Stimulated activated CD4-positive, alpha-beta T cell treated with anti-CD3 and anti-CD28 coated beads, Interleukin-1b, Interleukin-23, amount 100 ng/mL, for 1 hour (primary cell): ENCODE results near the gene IL15RA.
"Not testable (repeated sequence)": the region's sequence is repeated elsewhere in the genome, so short reads cannot be mapped to it uniquely, and the experiment has no call there.

Source experiments
- DNase-seq, 2 donors: peaks; one replicate each; pipeline ENCODE4 v3.0.0-alpha.2; 2020; ENCODE audit warnings: low read depth in 2 of 2

IL15RA gene

GRCh38 chr10:5927306-5927705 is 50.0 kb downstream of the IL15RA start:
- no peak for DNase-seq

DNA sequence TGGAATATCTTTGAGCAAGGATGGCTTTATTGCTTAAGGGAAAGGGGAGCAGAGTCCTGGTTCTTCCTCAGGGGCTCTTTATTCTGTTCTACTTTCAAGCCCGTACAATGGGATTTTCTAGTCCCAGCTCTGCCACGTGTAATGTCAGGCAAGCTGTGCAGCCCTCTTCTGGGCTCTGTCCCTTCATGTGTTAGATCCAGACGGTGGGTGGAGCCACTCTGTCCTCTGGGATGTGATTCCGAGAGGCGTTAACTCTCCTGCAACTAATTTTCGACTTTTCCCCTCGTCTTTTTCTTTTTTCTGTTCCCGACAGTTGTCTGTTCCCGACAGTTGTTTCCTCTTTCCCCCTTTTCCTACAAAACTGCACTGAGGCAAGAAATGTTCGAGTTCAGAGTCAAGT is 52.5 kb downstream of the IL15RA start:
- no peak for DNase-seq

GRCh38 chr10:5921746-5922145 is 55.6 kb downstream of the IL15RA start:
- DNase-seq = no peak

- DNase-seq = no peak
Measured at GRCh38 chr10:5919568-5919967, 57.8 kb downstream of the IL15RA start.

DNA sequence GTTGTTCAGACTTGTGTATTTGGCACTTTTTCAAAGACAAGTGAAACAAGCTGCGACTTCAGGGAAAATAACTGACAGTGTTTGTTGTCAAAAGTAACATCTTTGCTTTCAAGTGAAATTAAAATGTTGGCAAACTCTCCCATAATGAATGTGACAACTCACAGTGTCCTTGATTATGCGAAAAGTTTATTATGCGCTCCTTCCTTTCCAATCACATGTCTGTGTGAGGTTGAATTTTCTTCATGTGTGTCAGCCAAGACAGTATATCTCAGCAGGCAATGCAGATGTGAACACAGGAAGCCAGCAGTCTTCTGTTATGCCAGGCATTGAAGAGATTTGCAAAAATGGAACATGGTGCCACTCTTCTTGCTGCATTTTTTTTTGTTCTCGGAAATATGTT is 58.6 kb downstream of the IL15RA start:
- DNase-seq = no peak

- DNase-seq = no peak
Measured at GRCh38 chr10:5917305-5917704, 60.0 kb downstream of the IL15RA start.

GRCh38 chr10:5915451-5915850 is 61.9 kb downstream of the IL15RA start:
- DNase-seq = no peak

- no peak for DNase-seq
Measured at GRCh38 chr10:5913736-5914135, 63.6 kb downstream of the IL15RA start.

- DNase-seq = no peak
Measured at GRCh38 chr10:5911670-5912069, 65.7 kb downstream of the IL15RA start.

- no peak for DNase-seq
Measured at GRCh38 chr10:5910323-5911100, 66.8 kb downstream of the IL15RA start.

- not testable (repeated sequence) for DNase-seq
Measured at GRCh38 chr10:5908676-5909075, 68.7 kb downstream of the IL15RA start.

- no peak for DNase-seq
Measured at GRCh38 chr10:5906651-5907050, 70.7 kb downstream of the IL15RA start.

DNA sequence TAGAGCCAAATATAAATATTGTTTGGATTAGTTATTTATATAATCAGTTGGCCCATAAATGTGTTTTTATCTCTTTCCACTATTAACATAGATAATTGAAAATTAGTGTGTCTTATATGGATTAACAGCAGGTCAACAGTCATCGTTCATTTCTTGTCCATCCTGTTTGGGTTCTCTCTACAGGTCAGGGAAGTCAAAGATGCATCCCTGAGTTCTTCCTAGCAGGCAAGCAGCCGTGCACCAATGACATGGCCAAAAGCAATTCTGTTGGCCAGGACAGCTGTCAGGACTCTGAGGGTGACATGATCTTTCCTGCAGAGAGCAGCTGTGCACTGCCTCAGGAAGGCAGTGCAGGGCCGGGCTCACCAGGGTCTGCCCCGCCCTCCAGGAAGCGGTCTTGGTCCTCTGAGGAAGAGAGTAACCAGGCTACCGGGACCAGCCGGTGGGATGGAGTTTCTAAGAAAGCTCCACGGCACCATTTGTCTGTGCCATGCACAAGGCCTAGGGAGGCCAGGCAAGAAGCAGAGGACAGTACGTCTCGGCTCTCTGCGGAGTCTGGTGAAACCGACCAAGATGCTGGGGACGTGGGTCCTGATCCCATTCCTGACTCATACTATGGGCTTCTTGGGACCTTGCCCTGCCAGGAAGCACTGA is 71.4 kb downstream of the IL15RA start:
- no peak for DNase-seq

GRCh38 chr10:5904227-5904626 is 73.1 kb downstream of the IL15RA start:
- DNase-seq = no peak

GRCh38 chr10:5903563-5903962 is 73.8 kb downstream of the IL15RA start:
- DNase-seq = no peak

DNA sequence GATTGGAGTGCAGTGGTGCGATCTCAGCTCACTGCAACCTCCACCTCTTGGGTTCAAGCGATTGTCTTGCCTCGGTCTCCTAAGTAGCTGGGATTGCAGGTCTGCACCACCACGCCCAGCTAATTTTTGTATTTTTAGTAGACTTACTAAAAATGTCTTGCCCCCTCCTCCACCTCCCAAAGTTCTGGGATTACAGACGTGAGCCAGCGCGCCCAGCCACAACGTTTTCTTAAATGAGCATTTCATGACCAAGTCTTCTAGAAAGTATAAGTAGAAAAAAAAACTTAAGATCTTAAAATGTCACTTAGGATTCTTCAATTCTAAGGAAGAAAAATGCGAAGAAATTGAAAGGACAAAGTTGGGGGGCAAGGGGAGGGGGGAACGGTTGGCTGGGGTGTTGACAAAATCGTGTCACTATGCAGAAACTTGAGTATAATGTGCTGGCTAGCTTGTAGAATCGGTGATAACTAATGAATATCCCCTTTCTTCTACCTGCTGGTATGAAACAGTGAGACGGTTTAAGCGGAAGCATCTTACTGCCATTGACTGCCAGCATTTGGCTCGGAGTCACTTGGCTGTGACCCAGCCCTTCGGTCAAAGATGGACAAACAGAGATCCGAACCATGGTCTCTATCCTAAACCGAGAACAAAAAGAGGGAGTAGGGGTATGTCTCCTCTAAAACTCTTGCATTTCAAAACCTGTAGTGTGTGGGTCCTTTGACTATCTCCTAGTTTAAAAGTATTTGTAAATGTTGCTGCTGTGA is 74.7 kb downstream of the IL15RA start:
- no peak for DNase-seq
